ENCODE data around the gene ELL2. TPM values are rescaled to one million over a fixed set of nuclear protein-coding genes. Genes with fewer than 3 reads are reported as not detected.

Gene ELL2
- total RNA-seq, 4 donors from 2014 or later: 58.2 to 128 (median 95.0) TPM

- Histone ChIP-seq H3K4me3 (no peak overlapping the region), H3K36me3 (no peaks in the 10 kb centered on the region), H3K27me3 (no peaks in the 10 kb centered on the region), H3K27ac (no peak overlapping the region), H3K4me1 (peaks cover 23% of the 10 kb centered on the region), H3K9me3 (no peaks in the 10 kb centered on the region)
- TF ChIP-seq CTCF (IDR thresholded peaks at IDR 0.05): no peak
- TF ChIP-seq POLR2AphosphoS5 (IDR thresholded peaks at IDR 0.05): no peak
- TF ChIP-seq EP300 (IDR thresholded peaks at IDR 0.05): no peak
- no peak for TF ChIP-seq POLR2A (IDR thresholded peaks at IDR 0.05)
- no peak for DNase-seq (ENCODE audit: low spot score in 2 of 2)
- 65% methylated on average over 1 of the region's 1 CpG for WGBS
Observed at GRCh38 chr5:95949810-95950209, 11.8 kb downstream of the ELL2 start.

- H3K9me3 ChIP-seq: no peaks in the 10 kb centered on the region
- no peaks in the 10 kb centered on the region for H3K27me3 ChIP-seq
- H3K4me1 ChIP-seq: peaks cover 26% of the 10 kb centered on the region
Observed at GRCh38 chr5:95948631-95949030, 13.0 kb downstream of the ELL2 start.

GRCh38 chr5:95946451-95946850 is 15.2 kb downstream of the ELL2 start:
- TF ChIP-seq EP300 (IDR thresholded peaks at IDR 0.05) (no peak), POLR2AphosphoS5 (IDR thresholded peaks at IDR 0.05) (no peak), POLR2A (IDR thresholded peaks at IDR 0.05) (no peak), CTCF (IDR thresholded peaks at IDR 0.05) (no peak)
- no peaks in the 10 kb centered on the region for H3K36me3 ChIP-seq
- no peaks in the 10 kb centered on the region for H3K9me3 ChIP-seq
- peaks cover 21% of the 10 kb centered on the region for H3K4me1 ChIP-seq
- DNase-seq (ENCODE audit: low spot score in 2 of 2): no peak
- no peaks in the 10 kb centered on the region for H3K27me3 ChIP-seq
- no peak overlapping the region for H3K27ac ChIP-seq
- 90% methylated on average over 1 of the region's 1 CpG for WGBS
- no peak overlapping the region for H3K4me3 ChIP-seq

More at GRCh38 chr5:95948631-95949030, 13.0 kb downstream of the ELL2 start:
- Histone ChIP-seq H3K27ac (no peak overlapping the region), H3K36me3 (no peaks in the 10 kb centered on the region), H3K4me3 (no peak overlapping the region)
- no peak for DNase-seq (ENCODE audit: low spot score in 2 of 2)
- TF ChIP-seq POLR2AphosphoS5 (IDR thresholded peaks at IDR 0.05) (no peak), CTCF (IDR thresholded peaks at IDR 0.05) (no peak), EP300 (IDR thresholded peaks at IDR 0.05) (no peak), POLR2A (IDR thresholded peaks at IDR 0.05) (no peak)

- DNase-seq (ENCODE audit: low spot score in 2 of 2): no peak
- no peak overlapping the region for H3K4me3 ChIP-seq
- H3K36me3 ChIP-seq: no peaks in the 10 kb centered on the region
- no peaks in the 10 kb centered on the region for H3K27me3 ChIP-seq
- WGBS: 92% methylated on average over 2 of the region's 2 CpGs
- no peaks in the 10 kb centered on the region for H3K9me3 ChIP-seq
- no peak for TF ChIP-seq POLR2A (IDR thresholded peaks at IDR 0.05)
- TF ChIP-seq CTCF (IDR thresholded peaks at IDR 0.05): no peak
- TF ChIP-seq POLR2AphosphoS5 (IDR thresholded peaks at IDR 0.05): no peak
- TF ChIP-seq EP300 (IDR thresholded peaks at IDR 0.05): no peak
- no peak overlapping the region for H3K27ac ChIP-seq
- H3K4me1 ChIP-seq: peaks cover 17% of the 10 kb centered on the region
Observed at GRCh38 chr5:95942968-95943367, 18.7 kb downstream of the ELL2 start.

GRCh38 chr5:95942414-95942813 is 19.2 kb downstream of the ELL2 start:
- TF ChIP-seq POLR2A (IDR thresholded peaks at IDR 0.05) (no peak), EP300 (IDR thresholded peaks at IDR 0.05) (no peak), CTCF (IDR thresholded peaks at IDR 0.05) (no peak), POLR2AphosphoS5 (IDR thresholded peaks at IDR 0.05) (no peak)
- H3K4me1 ChIP-seq: peaks cover 16% of the 10 kb centered on the region

More at GRCh38 chr5:95942414-95942813, 19.2 kb downstream of the ELL2 start:
- Histone ChIP-seq H3K4me3 (no peak overlapping the region), H3K27ac (no peak overlapping the region), H3K27me3 (no peaks in the 10 kb centered on the region), H3K36me3 (no peaks in the 10 kb centered on the region), H3K9me3 (no peaks in the 10 kb centered on the region)
- DNase-seq (ENCODE audit: low spot score in 2 of 2): no peak
- 96% methylated on average over 2 of the region's 2 CpGs for WGBS

Data from suprapubic skin (tissue), 4 donors.